ENCODE data around the gene TSHZ2.
"Not testable (repeated sequence)": the region's sequence is repeated elsewhere in the genome, so short reads cannot be mapped to it uniquely, and the experiment has no call there.

The TSHZ2 gene

GRCh38 chr20:52998268-52998667 lies 26.1 kb downstream of the TSHZ2 start:
- DNase-seq, result no peak

- no peak for DNase-seq
Observed at GRCh38 chr20:52999040-52999439, 26.9 kb downstream of the TSHZ2 start.

- no peak for DNase-seq
Observed at GRCh38 chr20:53001498-53002301, 29.5 kb downstream of the TSHZ2 start.

- no peak for DNase-seq
Observed at GRCh38 chr20:53002786-53003185, 30.6 kb downstream of the TSHZ2 start.

- DNase-seq, result no peak
Observed at GRCh38 chr20:53003420-53004154, 31.4 kb downstream of the TSHZ2 start.

GRCh38 chr20:53004267-53004813 lies 32.2 kb downstream of the TSHZ2 start:
- no peak for DNase-seq

- DNase-seq, result no peak
Observed at GRCh38 chr20:53009979-53010735, 38.0 kb downstream of the TSHZ2 start.

GRCh38 chr20:53011640-53012039 lies 39.5 kb downstream of the TSHZ2 start:
- DNase-seq, result no peak

GRCh38 chr20:53013183-53013582 lies 41.0 kb downstream of the TSHZ2 start:
- no peak for DNase-seq

- DNase-seq, result no peak
Observed at GRCh38 chr20:53013847-53014246, 41.7 kb downstream of the TSHZ2 start.

- no peak for DNase-seq
Observed at GRCh38 chr20:53016071-53016470, 43.9 kb downstream of the TSHZ2 start.

GRCh38 chr20:53016534-53017042 lies 44.4 kb downstream of the TSHZ2 start:
- no peak for DNase-seq

- no peak for DNase-seq
Observed at GRCh38 chr20:53017206-53017605, 45.0 kb downstream of the TSHZ2 start.

GRCh38 chr20:53019464-53019863 lies 47.3 kb downstream of the TSHZ2 start:
- no peak for DNase-seq

GRCh38 chr20:53020376-53020775 lies 48.2 kb downstream of the TSHZ2 start:
- DNase-seq, result no peak

GRCh38 chr20:53020834-53021233 lies 48.7 kb downstream of the TSHZ2 start:
- DNase-seq, result no peak

GRCh38 chr20:53021934-53022333 lies 49.8 kb downstream of the TSHZ2 start:
- no peak for DNase-seq

- no peak for DNase-seq
Observed at GRCh38 chr20:53023732-53024520, 51.8 kb downstream of the TSHZ2 start.

GRCh38 chr20:53024653-53025052 lies 52.5 kb downstream of the TSHZ2 start:
- not testable (repeated sequence) for DNase-seq

- DNase-seq, result no peak
Observed at GRCh38 chr20:53027089-53027488, 54.9 kb downstream of the TSHZ2 start.

- no peak for DNase-seq
Observed at GRCh38 chr20:53028337-53029007, 56.3 kb downstream of the TSHZ2 start.

- DNase-seq, result no peak
Observed at GRCh38 chr20:53030061-53030460, 57.9 kb downstream of the TSHZ2 start.

All from DMS79 treated with DMSO at 0.1 percent for 48 hours (cell line).